SK-N-SH (cell line): Measurements from ENCODE around the gene ATP8A2. TPM values are rescaled to one million over a fixed set of nuclear protein-coding genes. Genes with fewer than 3 reads are reported as not detected.
A peak's percentile ranks its signal among the peaks of the same experiment; 100 is the strongest.
"Not testable (repeated sequence)": the region's sequence is repeated elsewhere in the genome, so short reads cannot be mapped to it uniquely, and the experiment has no call there.

ENCODE experiments used
- CTCF ChIA-PET: fragments of 300-600, 350-600 bp; formaldehyde crosslinking; extraction: SDS; loops from one replicate; lab custom pipeline; 2021; lab: Yijun Ruan, JAX
- POLR2A ChIA-PET: fragments of 350-600 bp; sonication (Branson Sonifier 250); formaldehyde crosslinking; extraction: SDS; loops from one replicate; lab custom pipeline; 2020; ENCODE audit warnings: antibody characterized with exemption, inconsistent platforms; lab: Yijun Ruan, JAX
- DNase-seq: peaks from one replicate; pipeline ENCODE4 v3.0.0; 2012
- H2AFZ ChIP-seq: fragments of 200-600 bp; sonication (generic); 2 replicates; pipeline ENCODE4 v1.8.1; 2016; ENCODE audit warnings: antibody characterized with exemption, mild to moderate bottlenecking, low read depth
- H3F3A ChIP-seq: fragments of 200-600 bp; sonication (generic); replicated peaks from 2 replicates; pipeline ENCODE3; 2016; ENCODE audit warnings: antibody characterized with exemption, mild to moderate bottlenecking; ENCODE audit not compliant: insufficient read depth
- H3K27ac ChIP-seq, 2 experiments: fragments of 200-500 bp in 1 of 2; fragments of 200-600 bp in 1 of 2; sonication (Bioruptor generic) in 1 of 2; sonication (generic), shearing (Covaris generic) in 1 of 2; 2 replicates each; pipeline versions ENCODE4 v1.5.1 to v1.6.1; 2014 to 2016; ENCODE audit warnings: low read depth in 2 of 2, inconsistent platforms in 1 of 2, low read length in 1 of 2, mild to moderate bottlenecking in 1 of 2, mixed read lengths in 1 of 2
- H3K27me3 ChIP-seq: fragments of 200-600 bp; sonication (generic), shearing (Covaris generic); 2 replicates; pipeline ENCODE4 v1.6.1; 2016; ENCODE audit warnings: mixed run types; ENCODE audit not compliant: insufficient read depth
- H3K36me3 ChIP-seq, 2 experiments: fragments of 200-500 bp in 1 of 2; fragments of 200-600 bp in 1 of 2; sonication (Bioruptor generic) in 1 of 2; sonication (generic) in 1 of 2; replicated peaks in 1 of 2; 2 replicates each; pipeline versions ENCODE3 to v1.5.1; 2014 to 2016; ENCODE audit warnings: low read length in 1 of 2, mild to moderate bottlenecking in 1 of 2; ENCODE audit not compliant: insufficient read depth in 2 of 2, control insufficient read depth in 1 of 2
- H3K4me1 ChIP-seq, 2 experiments: fragments of 200-500 bp in 1 of 2; fragments of 200-600 bp in 1 of 2; sonication (Bioruptor generic) in 1 of 2; sonication (generic), shearing (Covaris generic) in 1 of 2; 2 replicates each; pipeline versions ENCODE4 v1.5.1 to v1.6.1; 2014 to 2016; ENCODE audit warnings: low read depth in 1 of 2, low read length in 1 of 2, mixed run types in 1 of 2; ENCODE audit not compliant: insufficient read depth in 2 of 2, control insufficient read depth in 1 of 2
- H3K4me2 ChIP-seq: fragments of 200-600 bp; sonication (generic), shearing (Covaris generic); 2 replicates; pipeline ENCODE4 v1.6.1; 2017; ENCODE audit warnings: mixed run types
- H3K4me3 ChIP-seq, 2 experiments: fragments of 200-500 bp in 1 of 2; fragments of 200-600 bp in 1 of 2; sonication (Bioruptor generic) in 1 of 2; sonication (generic), shearing (Covaris generic) in 1 of 2; 2 replicates each; pipeline versions ENCODE4 v1.5.1 to v1.8.1; 2014 to 2016; ENCODE audit warnings: low read depth in 2 of 2, inconsistent platforms in 1 of 2, low read length in 1 of 2, mild to moderate bottlenecking in 1 of 2, mixed read lengths in 1 of 2, moderate library complexity in 1 of 2
- H3K79me2 ChIP-seq: fragments of 200-600 bp; sonication (generic); 2 replicates; pipeline ENCODE4 v1.8.1; 2017; ENCODE audit warnings: mild to moderate bottlenecking; ENCODE audit not compliant: insufficient read depth
- H3K9ac ChIP-seq: fragments of 200-600 bp; sonication (generic); 2 replicates; pipeline ENCODE4 v1.6.1; 2017; ENCODE audit warnings: mixed run types
- H3K9me2 ChIP-seq: fragments of 200-600 bp; sonication (generic); 2 replicates; pipeline ENCODE4 v1.6.1; 2017; ENCODE audit warnings: mixed run types
- H3K9me3 ChIP-seq: fragments of 200-600 bp; sonication (generic); 2 replicates; pipeline ENCODE4 v1.6.1; 2017; ENCODE audit warnings: mixed run types, mild to moderate bottlenecking, moderate library complexity
- H4K20me1 ChIP-seq: fragments of 200-600 bp; sonication (generic); 2 replicates; pipeline ENCODE4 v1.6.1; 2017; ENCODE audit warnings: mild to moderate bottlenecking, mixed run types; ENCODE audit not compliant: insufficient read depth
- CTCF ChIP-seq: fragments of 200-600 bp; sonication (generic); IDR thresholded peaks from 2 replicates; pipeline ENCODE4 v1.6.1; 2017; ENCODE audit warnings: antibody characterized with exemption, mild to moderate bottlenecking, moderate library complexity
- FOXJ3 ChIP-seq: sonication (generic); formaldehyde crosslinking; IDR thresholded peaks from 2 replicates; pipeline ENCODE4 v1.5.1; 2020; ENCODE audit warnings: mild to moderate bottlenecking, missing genetic modification reagents
- WGBS: methylation state at CpG from one replicate; pipeline ENCODE4 v1.1.6; 2017; ENCODE audit warnings: low lambda C conversion rate; 5-methylcytosine and 5-hydroxymethylcytosine counted together
- polyA plus RNA-seq, 3 experiments: library from polyadenylated mRNA; depleted of rRNA; stranded (reverse); fragments of >200 nt; gene quantifications; 2 replicates each; pipeline ENCODE4 v1.2.3, GENCODE V29; 2012
- small RNA-seq, 7 experiments: library from RNA; depleted of rRNA; stranded (forward); fragments of <200 nt; gene quantifications; one replicate each; pipeline ENCODE3, GENCODE V24; 2012

ATP8A2 gene
- polyA plus RNA-seq, 1 of the 3 experiments (the other 2 are of a cell fraction): 0.02 TPM

GRCh38 chr13:26072335-26072734, 700.6 kb downstream of the ATP8A2 start:
- H3K27me3 ChIP-seq, POLR2A ChIA-PET: not testable (repeated sequence)
- peak; percentile 53 for TF ChIP-seq CTCF
- TF ChIP-seq, all 33 proteins: peak for 1; not testable (repeated sequence) for 32
- DNase-seq, H3K36me3 ChIP-seq, H3K4me1 ChIP-seq, H3K79me2 ChIP-seq, H3K27ac ChIP-seq, H3K4me3 ChIP-seq, H4K20me1 ChIP-seq, H3F3A ChIP-seq, H3K9ac ChIP-seq, H3K9me2 ChIP-seq, H3K9me3 ChIP-seq, H2AFZ ChIP-seq, H3K4me2 ChIP-seq: not testable (repeated sequence)
- CTCF ChIA-PET: interaction anchor here (8.2 kb wide), 1 partner anchor 496 kb away, joined by 97 read pairs; no protein-coding TSS in a partner anchor
- 10% methylated on average over 5 of the region's 7 CpGs for WGBS

- Histone ChIP-seq H3K9me2 (no peaks in the 10 kb centered on the region), H3K4me3 (no peak overlapping the region), H3K27ac (no peak overlapping the region), H3K36me3 (no peaks in the 10 kb centered on the region), H3F3A (no peaks in the 10 kb centered on the region), H3K9ac (no peak overlapping the region), H3K79me2 (no peaks in the 10 kb centered on the region), H3K27me3 (no peaks in the 10 kb centered on the region), H4K20me1 (no peaks in the 10 kb centered on the region), H3K4me1 (no peaks in the 10 kb centered on the region), H2AFZ (no peak overlapping the region), H3K9me3 (no peaks in the 10 kb centered on the region), H3K4me2 (no peak overlapping the region)
- POLR2A ChIA-PET: no interaction called here
- CTCF ChIA-PET: interaction anchor here (0.7 to 3.1 kb wide), 2 partner anchors 245 to 500 kb away, joined by 3 to 16 read pairs; no protein-coding TSS in a partner anchor
- WGBS: 29% methylated on average over 12 of the region's 16 CpGs
- DNase-seq: no peak
- TF ChIP-seq FOXJ3 (CRISPR knock-in tag): no peak
These were observed 702.9 kb downstream of the ATP8A2 start for GRCh38 chr13:26074706-26075105.

Small RNA genes within 50 kb of the gene (small RNA-seq; reads per million reads assigned to genes)
- 0 reads per million in 7 experiments for gene RN7SL741P
- 0 reads per million in 7 experiments for gene RNU6-78P
- 0 reads per million in 7 experiments for gene RNY1P3

Other genes starting within 250 kb of the ATP8A2 start
- gene AMER2, start 199.7 kb upstream of the ATP8A2 start, polyA plus RNA-seq (2012; rRNA removed): not detected in 2 replicates
- gene MTMR6, start 84.5 kb upstream of the ATP8A2 start, polyA plus RNA-seq (2012; rRNA removed): 4.8 and 6.7 TPM in 2 replicates
- gene NUP58, start 70.3 kb upstream of the ATP8A2 start, polyA plus RNA-seq (2012; rRNA removed): 18.1 and 24.5 TPM in 2 replicates